HS-27A (cell line): ENCODE measurements around the gene PIGS.
A peak's percentile ranks its signal among the peaks of the same experiment; 100 is the strongest.
"Not testable (repeated sequence)": the region's sequence is repeated elsewhere in the genome, so short reads cannot be mapped to it uniquely, and the experiment has no call there.

Experiments used
- DNase-seq: peaks from one replicate; pipeline ENCODE4 v3.0.0-alpha.2; 2012; ENCODE audit warnings: low read depth, missing footprints

Gene PIGS

GRCh38 chr17:28529013-28529400, 42.3 kb downstream of the PIGS start:
- no peak for DNase-seq

- no peak for DNase-seq
Observed at GRCh38 chr17:28528327-28529012, 42.9 kb downstream of the PIGS start.

- no peak for DNase-seq
Observed at GRCh38 chr17:28527859-28528258, 43.5 kb downstream of the PIGS start.

GRCh38 chr17:28527181-28527681, 44.1 kb downstream of the PIGS start:
- no peak for DNase-seq

- DNase-seq: no peak
Observed at GRCh38 chr17:28526381-28526780, 44.9 kb downstream of the PIGS start.

- DNase-seq: peak; percentile 34
Observed at GRCh38 chr17:28524476-28525424, 46.6 kb downstream of the PIGS start.

- DNase-seq: no peak
Observed at GRCh38 chr17:28523876-28524275, 47.4 kb downstream of the PIGS start.

GRCh38 chr17:28523186-28523585, 48.1 kb downstream of the PIGS start:
- no peak for DNase-seq

- not testable (repeated sequence) for DNase-seq
Observed at GRCh38 chr17:28522281-28522680, 49.0 kb downstream of the PIGS start.

GRCh38 chr17:28521311-28522085, 49.8 kb downstream of the PIGS start:
- DNase-seq: no peak

GRCh38 chr17:28520687-28521086, 50.6 kb downstream of the PIGS start:
- DNase-seq: no peak

- DNase-seq: no peak
Observed at GRCh38 chr17:28519236-28519635, 52.1 kb downstream of the PIGS start.

- DNase-seq: no peak
Observed at GRCh38 chr17:28518578-28518977, 52.7 kb downstream of the PIGS start.

GRCh38 chr17:28518132-28518531, 53.2 kb downstream of the PIGS start:
- no peak for DNase-seq

GRCh38 chr17:28515518-28515917, 55.8 kb downstream of the PIGS start:
- no peak for DNase-seq

- no peak for DNase-seq
Observed at GRCh38 chr17:28514561-28515002, 56.7 kb downstream of the PIGS start.

- DNase-seq: no peak
Observed at GRCh38 chr17:28513476-28513875, 57.8 kb downstream of the PIGS start.

GRCh38 chr17:28511858-28512461, 59.4 kb downstream of the PIGS start:
- DNase-seq: no peak

- no peak for DNase-seq
Observed at GRCh38 chr17:28509789-28510188, 61.5 kb downstream of the PIGS start.

GRCh38 chr17:28508211-28508724, 63.1 kb downstream of the PIGS start:
- DNase-seq: no peak

- no peak for DNase-seq
Observed at GRCh38 chr17:28507567-28508203, 63.6 kb downstream of the PIGS start.
